Measurements from ENCODE around the gene CHI3L1.

CHI3L1 gene

GRCh38 chr1:203181586-203182386, 4.7 kb downstream of the CHI3L1 start:
- no peak for DNase-seq (ENCODE audit: low read depth, low spot score)

DNA sequence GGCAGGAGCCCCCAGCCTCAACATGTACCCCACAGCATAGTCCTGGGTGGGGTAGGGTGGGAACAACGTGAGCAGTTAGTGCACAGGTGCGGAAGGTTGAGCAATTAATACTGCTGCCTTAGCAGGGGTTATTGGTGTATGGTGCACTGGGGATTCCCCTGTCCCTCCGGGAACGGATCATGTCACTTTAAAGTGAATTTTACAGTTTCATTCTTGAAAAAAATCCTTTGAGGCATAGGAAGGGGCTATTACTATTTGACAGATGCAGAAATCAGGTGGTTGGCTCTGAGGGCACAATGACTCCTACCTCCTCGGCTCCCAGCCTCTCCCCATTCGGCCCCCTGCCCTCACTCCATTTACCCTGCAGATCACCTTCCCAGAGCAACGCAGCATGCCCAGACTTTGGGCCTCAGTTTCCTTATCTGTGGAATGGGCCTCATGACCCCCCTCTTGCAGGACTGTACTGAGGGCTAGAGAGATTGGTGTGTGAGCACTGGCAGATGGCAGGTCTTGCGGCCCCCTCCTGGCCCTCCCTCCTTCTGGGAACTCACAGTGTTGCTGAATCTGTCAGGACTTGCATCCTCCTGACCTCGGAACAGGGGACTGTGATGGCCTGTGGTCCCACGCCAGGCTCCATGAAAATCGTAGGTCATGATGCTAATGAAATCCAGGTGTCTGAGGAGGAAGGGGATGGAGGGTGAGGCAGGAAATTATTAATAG, 5.7 kb downstream of the CHI3L1 start:
- DNase-seq (ENCODE audit: low read depth, low spot score) = no peak

GRCh38 chr1:203179667-203180005, 6.9 kb downstream of the CHI3L1 start:
- no peak for DNase-seq (ENCODE audit: low read depth, low spot score)

GRCh38 chr1:203178821-203179666, 7.5 kb downstream of the CHI3L1 start:
- DNase-seq (ENCODE audit: low read depth, low spot score) = no peak

DNA sequence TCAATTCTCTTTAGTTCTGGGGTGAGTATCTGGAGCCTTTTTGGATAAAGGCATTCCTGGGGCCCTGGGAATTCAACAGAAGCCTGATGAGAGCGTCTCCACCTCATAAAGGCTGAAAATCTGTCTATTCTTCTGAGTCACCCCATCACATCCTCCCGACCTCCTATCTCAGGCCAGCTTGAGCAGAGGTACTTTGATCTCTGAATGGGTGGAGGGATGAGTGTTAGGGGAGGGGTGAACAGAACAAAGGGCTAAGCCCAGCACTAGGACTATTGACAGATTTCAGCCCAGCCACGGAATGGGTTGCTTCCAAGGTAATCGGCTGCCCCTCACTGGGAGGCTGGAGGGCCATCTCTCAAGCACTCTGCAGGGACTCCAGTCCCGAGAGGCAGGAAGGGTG, 8.4 kb downstream of the CHI3L1 start:
- DNase-seq (ENCODE audit: low read depth, low spot score) = peak; percentile 88

- DNase-seq (ENCODE audit: low read depth, low spot score) = peak; percentile 48
These were observed 8.9 kb downstream of the CHI3L1 start for GRCh38 chr1:203177470-203178039.

DNA sequence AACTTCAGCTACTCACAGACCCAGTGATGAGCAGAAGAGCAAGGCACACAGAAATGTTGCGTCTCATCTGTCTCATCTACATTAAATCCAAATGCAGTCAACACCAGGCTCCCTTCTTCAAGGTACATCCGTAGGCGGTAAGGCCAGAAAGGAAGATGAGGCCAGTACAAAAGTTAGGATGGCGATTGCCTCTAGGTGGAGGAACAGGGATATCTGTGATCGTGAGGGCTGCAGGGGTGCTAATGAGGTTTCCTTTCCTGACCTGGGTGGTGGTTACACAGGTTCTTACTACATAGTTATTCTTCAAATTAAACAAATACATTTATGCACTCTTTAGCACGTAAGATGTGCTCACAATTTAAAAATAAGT, 9.5 kb downstream of the CHI3L1 start:
- no peak for DNase-seq (ENCODE audit: low read depth, low spot score)

DNA sequence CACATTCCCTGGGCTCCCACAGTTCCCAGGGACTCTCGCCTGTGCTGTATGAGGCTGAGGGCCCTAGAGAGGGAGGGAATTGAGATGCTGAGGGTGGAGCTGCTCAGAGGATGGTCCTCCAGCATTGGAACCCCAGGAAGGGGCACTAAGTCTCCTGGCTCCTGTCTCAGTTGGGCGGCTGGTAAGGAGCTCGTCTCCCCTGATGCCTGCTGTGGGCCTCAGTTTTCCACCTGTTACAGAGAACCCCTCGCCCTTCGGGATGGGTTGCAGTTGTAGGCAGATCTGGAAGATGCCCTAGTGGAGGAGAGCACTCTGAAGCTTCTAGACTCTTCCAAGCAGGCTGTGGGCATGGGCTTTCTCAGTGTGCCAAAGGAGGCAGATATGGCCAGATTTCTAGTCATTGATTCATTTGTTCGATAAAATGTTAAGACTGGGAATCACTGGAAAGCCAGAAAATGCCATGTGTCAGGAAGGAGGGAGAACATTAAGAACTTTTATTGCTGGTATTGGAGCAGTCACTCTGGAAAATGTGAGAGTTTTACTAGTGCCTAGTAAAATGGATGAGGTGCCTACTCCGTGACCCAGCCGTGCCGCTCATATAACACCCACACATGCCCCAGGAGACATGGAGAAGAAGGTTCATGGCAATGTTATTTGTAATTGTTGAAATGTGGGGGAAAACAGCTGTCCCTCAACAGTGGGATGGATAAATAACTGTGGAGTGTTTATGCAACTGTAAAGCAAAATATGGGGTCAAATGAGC, 10.1 kb downstream of the CHI3L1 start:
- DNase-seq (ENCODE audit: low read depth, low spot score) = no peak

DNA sequence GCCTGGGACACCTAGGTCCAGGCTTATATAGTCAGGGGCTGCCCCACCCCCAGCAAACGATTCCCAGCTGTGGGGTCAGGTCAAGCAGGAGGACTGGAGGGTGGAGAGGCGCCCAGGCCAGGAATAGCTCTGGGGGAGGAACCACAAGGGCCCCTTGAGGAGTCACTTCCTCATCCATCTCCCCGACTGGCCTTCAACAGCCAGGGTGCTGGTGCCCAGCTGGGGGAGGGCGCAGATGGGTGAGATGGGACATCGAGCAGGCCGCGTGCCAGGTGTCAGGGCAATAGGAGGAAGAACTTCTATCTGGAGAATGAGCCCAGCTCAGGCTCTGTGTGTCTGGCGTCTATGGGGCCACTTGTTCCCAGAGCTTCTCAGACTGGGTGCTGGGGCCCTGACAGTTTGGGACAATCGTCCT, 10.7 kb downstream of the CHI3L1 start:
- DNase-seq (ENCODE audit: low read depth, low spot score) = no peak

DNA sequence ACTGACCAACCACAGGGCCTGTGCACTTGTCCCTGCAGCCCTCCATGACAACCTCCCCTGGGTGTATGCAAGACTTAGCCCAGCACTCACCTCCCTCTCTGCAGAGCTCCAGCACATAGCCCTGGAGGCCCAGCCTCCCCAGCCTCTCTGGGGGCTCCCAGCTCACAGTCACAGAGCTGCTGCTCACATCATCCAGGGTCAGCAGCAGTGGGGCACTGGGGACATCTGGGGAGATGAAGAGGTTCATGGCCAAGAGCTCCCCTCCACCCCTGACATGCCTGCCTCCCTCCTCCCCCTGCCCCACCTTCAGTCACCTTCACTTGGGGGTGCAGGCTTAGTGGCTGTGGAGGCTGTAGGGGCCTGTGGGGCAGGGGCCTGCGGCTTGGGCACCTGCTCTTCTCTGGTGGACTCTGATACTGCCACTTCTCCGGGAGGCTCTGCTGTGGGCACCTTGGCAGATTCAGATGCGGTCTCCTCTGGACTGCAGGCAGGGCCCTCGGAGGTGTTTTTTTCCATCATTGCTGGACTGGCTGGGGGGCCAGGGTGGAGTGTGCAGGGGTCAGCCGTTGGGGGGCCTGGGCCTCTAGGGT, 11.2 kb downstream of the CHI3L1 start, which contains the start of gene MYBPH:
Gene MYBPH (minus strand): TSS at position 590 of the 590 bp plus-strand sequence. CDS start 71 bp downstream, at position 519.
- DNase-seq (ENCODE audit: low read depth, low spot score) = no peak

DNA sequence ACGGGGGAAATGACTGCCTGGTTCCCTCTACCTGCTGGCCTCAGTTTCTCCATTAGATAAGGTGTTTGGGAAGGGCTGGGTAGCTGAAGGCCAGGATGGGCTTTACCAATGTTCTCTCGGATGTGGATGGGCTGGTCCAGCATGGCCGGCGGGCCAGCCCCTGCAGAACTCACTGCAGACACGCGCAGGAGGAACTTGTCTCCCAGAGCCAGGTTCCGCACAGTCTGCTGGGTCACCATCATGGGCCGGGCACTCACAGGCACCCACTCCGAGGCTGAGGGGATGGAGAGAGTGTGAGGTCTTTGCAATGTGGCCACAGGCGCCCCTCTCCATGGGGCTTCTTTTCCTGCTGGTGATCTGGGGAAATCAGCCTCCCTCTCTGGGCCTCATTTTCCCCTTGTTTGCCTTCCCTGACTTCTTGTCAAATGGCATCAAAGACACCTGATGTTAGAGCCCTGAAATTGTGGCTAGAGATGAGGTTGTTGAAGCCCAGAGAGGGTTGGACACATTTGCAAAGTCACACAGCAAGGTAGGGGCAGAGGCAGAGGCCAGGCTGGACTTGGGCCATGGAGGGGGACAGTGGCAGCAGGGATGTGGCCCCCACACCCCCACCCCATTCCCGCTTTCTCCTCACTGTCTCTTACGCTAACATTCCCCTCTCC, 12.0 kb downstream of the CHI3L1 start:
- no peak for DNase-seq (ENCODE audit: low read depth, low spot score)

- no peak for DNase-seq (ENCODE audit: low read depth, low spot score)
These were observed 12.9 kb downstream of the CHI3L1 start for GRCh38 chr1:203173566-203173965.

DNA sequence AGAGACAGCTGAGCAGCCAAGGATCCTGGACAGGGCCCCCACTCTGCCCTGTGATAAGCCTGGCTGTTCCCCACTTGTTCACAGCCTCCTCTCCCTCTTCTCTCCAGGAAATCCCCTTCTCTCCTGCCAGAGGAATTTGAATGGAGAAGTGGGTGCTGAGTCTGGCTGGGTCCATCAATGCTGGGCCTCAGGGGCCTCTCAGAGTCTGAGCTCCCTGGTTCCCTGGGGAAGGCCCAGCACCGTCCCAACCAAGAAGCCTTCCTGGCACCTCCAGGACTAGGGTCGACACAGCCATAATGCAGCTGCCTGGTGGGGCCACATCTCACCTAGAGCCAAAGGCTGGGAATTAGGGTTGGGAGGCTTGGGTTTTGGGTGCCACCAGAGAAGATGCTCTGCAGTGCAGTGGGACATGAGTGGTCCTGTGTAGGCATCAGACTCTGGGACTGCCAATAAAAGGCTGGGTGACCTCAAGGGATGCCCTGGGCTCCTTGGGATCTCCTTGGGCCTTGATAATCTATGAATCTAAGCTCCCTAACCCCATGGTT, 13.4 kb downstream of the CHI3L1 start:
- DNase-seq (ENCODE audit: low read depth, low spot score) = no peak

- peak; percentile 83 for DNase-seq (ENCODE audit: low read depth, low spot score)
These were observed 14.1 kb downstream of the CHI3L1 start for GRCh38 chr1:203172184-203173010.

GRCh38 chr1:203171341-203172183, 14.9 kb downstream of the CHI3L1 start:
- DNase-seq (ENCODE audit: low read depth, low spot score) = no peak

- DNase-seq (ENCODE audit: low read depth, low spot score) = no peak
These were observed 15.7 kb downstream of the CHI3L1 start for GRCh38 chr1:203170625-203171330.

DNA sequence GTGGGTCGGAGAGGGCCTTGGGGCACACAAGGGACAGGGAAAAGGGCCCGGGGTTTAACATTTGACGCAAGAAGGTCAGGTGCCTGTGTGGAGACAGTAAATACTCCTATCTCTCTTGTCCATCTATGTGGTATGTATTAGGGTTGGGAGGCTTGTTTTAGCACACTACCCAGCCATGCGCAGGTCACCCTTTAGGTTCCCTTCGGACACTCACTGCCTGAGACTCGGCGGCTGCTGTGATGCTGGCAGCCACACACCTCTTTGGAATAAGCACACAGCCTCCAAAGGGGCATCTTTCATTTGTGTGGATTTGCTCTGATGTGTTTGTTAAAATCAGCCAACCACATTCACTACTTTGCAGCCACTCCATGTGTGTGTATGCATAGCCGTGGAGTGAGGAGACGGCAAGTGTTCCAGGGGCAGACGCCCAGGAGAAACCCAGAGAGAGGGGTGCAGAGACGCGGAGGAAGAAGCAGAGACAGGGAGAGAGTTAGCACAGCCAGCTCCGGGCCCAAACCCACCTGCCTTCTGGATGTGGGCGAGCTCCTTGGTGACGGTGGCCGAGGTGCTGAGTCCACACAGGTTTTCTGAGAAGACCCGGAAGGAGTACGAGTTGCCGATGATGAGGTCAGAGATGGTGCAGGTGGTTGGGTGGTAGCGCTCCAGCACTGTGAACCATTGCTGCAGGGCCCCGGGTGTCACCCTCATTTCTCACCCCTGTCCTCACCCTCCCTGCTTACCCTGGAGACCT, 16.6 kb downstream of the CHI3L1 start:
- no peak for DNase-seq (ENCODE audit: low read depth, low spot score)

All from ELF-1 (cell line).